OCI-M2 (cell line): ENCODE results near the gene HOXD11.

Experiments
- DNase-seq: peaks from one replicate; lab custom pipeline; 2025; ENCODE audit not compliant: unreplicated experiment; lab: John Stamatoyannopoulos, UW

The HOXD11 gene

GRCh38 chr2:176147800-176148496 is 40.9 kb downstream of the HOXD11 start:
- DNase-seq, result no peak

GRCh38 chr2:176148751-176149421 is 41.8 kb downstream of the HOXD11 start:
- DNase-seq, result no peak

- DNase-seq, result no peak
Observed at GRCh38 chr2:176149481-176149938, 42.4 kb downstream of the HOXD11 start.

DNA sequence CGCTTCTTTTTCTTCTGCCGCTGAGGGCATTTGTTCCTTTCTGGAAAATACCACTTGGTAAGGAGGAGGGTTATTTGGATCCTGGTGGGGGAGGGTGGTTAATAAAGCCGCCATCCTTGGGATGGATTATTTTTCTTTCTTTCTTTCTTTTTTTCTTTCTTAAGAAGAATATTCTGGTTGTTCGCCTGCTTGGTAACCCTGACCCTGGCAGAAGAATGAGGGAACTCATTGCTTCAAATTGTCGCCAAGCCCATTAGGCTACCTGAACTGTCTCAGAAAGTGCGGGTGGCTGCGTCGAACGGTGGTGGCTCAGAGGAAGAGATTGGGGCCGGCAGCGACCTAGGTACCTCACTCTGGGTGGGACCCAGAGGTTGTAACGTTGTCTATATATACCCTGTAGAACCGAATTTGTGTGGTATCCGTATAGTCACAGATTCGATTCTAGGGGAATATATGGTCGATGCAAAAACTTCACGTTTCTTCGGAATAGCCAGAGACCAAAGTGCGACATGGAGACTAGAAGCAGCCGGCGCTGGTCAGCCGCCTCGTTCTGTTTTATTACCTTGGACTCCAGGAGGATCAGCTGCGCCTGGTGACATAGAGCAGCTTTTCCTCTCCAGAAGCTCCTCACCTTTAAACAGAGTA is 43.0 kb downstream of the HOXD11 start:
- no peak for DNase-seq

DNA sequence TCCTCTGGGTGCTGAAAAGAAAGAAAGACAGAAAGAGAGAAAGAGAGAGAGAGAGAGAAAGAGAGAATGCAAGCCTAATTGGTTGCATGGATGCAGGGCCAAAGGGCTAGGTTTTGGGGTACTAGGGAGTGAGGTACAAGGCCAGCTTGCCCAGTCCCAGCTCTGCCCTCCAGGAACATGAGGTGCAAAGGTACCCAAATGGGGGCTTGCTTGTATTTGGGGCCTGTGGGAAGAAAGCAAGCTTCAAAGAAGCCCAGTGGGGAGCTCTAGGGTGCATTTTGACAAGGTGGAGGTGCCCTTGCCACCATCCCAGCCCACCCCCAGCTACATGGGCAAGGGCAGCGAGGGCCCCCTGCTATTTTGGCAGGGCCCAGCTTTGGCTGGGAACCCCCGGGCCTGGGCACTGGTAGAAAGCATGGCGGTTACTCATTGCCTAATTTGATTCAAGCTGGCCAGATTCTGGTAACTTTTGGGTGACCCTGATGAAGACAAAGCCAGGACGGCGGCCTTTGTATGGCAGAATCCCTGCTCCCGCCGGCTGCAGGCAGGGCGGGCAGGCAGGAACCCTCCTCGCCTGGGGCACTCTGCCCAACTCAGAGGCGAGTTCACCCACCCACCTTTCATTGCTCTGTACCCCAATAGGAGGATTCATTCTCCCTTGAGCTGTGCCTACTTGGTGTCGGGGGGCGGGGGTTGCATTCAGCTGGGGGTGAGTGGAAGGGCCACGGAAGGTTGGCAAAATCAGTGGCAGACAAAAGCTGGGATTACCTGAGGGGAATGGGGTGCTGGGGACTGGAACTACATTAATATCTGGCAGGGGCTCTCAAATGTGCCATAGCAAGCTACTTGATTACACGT is 43.7 kb downstream of the HOXD11 start:
- no peak for DNase-seq

- no peak for DNase-seq
Observed at GRCh38 chr2:176151442-176152287, 44.6 kb downstream of the HOXD11 start, which contains the start of gene HOXD4. Gene HOXD4, plus strand, starts transcription at chr2:176151550. Its CDS starts 84 bp downstream, at chr2:176151634.

GRCh38 chr2:176152350-176153181 is 45.5 kb downstream of the HOXD11 start:
- no peak for DNase-seq

- DNase-seq, result no peak
Observed at GRCh38 chr2:176154576-176155252, 47.6 kb downstream of the HOXD11 start.

GRCh38 chr2:176155356-176156044 is 48.4 kb downstream of the HOXD11 start:
- no peak for DNase-seq

GRCh38 chr2:176156301-176156806 is 49.3 kb downstream of the HOXD11 start:
- DNase-seq, result no peak

DNA sequence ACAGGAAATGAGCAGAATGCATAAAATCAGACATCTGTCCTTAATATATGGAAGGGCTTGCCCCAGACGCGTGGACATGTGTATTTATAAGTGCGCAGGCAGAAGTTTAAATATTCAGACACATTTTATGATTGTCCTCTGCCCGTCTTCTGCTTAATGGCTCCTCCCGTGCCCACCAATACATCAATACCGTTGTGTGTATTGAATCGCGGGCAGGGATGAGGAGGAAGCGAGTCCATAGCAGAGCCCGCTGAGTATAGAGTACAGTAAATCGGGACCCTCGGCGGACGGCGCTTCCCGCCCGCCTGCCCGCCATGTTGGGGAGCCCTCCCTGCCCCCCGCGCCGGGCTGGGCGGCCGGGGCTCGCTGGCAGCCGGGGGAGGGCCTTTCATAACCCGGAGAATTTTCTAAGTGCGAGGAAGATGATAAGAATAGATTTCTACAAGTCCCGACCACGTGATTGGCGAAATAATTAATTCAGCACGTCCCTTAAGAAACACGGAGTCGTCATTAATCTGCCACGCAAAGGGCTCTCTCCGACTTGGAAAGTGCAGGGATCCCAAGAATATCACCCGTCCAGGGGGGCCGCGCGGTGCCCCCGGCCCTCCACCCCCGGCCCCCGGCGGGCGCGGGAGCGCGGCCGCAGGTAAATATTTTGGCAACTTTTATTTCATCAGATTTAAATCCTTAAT is 49.9 kb downstream of the HOXD11 start, which contains the start of gene HOXD3:
HOXD3 (plus strand) TSS at position 501 of the 692 bp plus-strand sequence. CDS start 11,808 bp downstream, outside the sequence.
- no peak for DNase-seq

DNA sequence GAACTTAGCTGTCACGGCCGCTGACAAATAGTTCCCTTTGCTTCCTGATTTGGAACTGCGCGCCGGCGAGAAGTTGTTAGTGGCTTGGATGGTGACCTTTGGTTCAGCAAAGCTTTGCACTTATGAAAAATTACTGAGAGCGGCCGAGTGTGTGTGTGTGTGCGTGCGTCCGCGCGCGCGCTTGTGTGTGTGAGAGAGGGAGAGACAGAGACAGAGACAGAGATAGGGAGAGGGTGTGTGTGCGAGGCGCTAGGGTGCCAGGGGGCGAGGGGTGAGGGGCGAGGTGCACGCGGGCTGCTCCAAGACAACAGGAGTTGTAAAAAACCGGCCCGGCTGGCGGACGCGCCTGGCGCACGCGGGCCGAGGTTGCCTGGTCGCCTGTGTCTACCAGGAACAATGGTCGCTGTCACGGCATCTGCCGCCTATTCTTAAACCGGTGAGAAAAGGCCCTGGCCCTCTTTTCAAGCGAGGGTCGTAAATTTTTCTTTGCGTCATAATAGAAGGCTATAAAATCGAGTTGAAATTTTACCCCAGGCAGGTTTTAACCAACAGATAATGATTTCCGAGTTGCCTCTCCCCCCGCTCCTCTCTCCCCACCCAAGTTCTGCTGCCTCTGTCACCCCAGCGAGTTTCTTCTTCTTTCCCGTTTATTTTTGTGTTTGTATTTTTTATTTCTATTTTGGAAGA is 50.6 kb downstream of the HOXD11 start:
- DNase-seq, result no peak

- DNase-seq, result no peak
Observed at GRCh38 chr2:176158186-176158591, 51.1 kb downstream of the HOXD11 start.

DNA sequence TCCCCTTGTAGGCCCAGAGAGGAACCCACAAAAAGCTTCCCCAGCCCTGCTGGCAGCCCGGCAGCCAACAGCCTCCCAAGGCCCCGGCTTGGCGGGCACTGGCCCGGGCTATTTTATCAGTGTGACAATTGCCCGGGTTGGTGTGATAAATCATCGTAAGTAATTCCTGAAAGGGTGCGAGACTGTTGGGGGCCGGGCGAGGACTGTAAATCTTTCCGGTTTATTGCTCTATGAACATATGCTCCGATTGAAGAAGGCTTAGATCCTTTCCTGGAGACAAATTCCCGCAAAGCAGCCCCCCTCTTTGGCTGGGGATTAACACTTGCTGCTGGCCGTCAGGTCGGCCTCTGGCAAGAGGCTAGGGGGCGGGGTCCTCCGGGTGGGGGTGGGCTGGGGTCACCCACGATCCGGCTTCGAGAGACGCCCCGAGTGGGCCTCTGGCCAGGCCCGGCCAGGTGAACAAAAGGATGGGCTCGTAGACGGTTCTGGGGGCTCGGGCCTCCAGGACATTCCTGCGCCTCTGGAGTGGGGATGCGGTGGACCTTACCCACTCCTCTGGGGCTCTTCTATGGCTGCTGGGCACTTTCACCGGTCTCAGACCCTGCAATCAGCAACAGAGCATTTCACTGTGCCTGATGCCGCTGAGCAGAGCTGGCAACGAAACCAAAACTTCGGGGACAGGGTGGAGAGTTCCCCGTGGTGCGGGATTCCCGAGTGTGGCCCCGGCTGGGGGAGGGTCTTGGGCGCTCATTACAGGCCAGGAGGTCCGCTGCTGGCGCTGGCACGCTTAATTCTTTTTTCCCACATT is 52.0 kb downstream of the HOXD11 start:
- no peak for DNase-seq
